CD4-positive, alpha-beta T cell treated with Interleukin-15 for 4 hours (primary cell): ENCODE measurements around the gene PLCD3.

Source experiments
- DNase-seq: peaks from one replicate; pipeline ENCODE4 v3.0.0-alpha.2; 2020; ENCODE audit warnings: low spot score

PLCD3 gene, protein sequence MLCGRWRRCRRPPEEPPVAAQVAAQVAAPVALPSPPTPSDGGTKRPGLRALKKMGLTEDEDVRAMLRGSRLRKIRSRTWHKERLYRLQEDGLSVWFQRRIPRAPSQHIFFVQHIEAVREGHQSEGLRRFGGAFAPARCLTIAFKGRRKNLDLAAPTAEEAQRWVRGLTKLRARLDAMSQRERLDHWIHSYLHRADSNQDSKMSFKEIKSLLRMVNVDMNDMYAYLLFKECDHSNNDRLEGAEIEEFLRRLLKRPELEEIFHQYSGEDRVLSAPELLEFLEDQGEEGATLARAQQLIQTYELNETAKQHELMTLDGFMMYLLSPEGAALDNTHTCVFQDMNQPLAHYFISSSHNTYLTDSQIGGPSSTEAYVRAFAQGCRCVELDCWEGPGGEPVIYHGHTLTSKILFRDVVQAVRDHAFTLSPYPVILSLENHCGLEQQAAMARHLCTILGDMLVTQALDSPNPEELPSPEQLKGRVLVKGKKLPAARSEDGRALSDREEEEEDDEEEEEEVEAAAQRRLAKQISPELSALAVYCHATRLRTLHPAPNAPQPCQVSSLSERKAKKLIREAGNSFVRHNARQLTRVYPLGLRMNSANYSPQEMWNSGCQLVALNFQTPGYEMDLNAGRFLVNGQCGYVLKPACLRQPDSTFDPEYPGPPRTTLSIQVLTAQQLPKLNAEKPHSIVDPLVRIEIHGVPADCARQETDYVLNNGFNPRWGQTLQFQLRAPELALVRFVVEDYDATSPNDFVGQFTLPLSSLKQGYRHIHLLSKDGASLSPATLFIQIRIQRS

GRCh38 chr17:45132320-45132571, at the start of gene PLCD3:
Gene PLCD3, minus strand, starts transcription at chr17:45132515. Its CDS starts 105 bp downstream, at chr17:45132410.
- DNase-seq: peak; percentile 61

DNA sequence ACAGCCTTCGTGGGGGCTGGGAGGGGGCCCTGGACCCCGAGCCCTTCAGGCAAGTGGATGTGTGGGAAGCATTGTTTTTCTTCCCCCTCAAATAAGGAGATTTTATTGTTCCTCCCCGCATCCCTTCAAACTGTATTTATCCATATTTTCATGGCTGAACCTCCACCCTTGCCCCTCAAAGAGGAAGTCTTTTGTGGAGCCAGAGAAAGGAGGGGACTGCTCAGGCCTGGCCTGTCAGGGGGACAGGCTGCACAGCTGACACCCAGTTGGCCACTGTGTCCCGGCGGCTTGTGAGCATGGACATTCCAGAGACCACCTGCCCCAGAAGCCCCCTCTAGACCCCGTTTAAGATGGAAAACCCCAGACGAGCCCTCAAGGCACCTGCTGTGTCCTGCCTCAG, 45.2 kb upstream of the PLCD3 start:
- no peak for DNase-seq

DNA sequence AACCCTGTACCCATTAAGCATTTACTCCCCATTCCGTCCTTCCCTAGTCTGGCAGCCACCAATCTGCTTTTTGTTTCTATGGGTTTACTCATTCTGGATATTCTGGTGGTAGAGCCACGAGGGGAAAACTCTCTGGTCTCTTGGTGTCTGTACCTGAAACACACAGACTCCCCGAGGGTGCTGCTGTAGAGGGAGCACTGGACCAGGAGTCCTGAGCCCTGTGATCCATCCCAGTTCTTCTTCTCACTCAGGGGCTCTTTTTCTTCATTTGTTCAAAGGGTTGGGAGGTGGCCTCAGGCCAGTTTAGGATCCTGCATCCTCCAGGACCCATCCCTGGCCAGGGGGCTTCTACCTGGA, 43.4 kb upstream of the PLCD3 start:
- DNase-seq: no peak

DNA sequence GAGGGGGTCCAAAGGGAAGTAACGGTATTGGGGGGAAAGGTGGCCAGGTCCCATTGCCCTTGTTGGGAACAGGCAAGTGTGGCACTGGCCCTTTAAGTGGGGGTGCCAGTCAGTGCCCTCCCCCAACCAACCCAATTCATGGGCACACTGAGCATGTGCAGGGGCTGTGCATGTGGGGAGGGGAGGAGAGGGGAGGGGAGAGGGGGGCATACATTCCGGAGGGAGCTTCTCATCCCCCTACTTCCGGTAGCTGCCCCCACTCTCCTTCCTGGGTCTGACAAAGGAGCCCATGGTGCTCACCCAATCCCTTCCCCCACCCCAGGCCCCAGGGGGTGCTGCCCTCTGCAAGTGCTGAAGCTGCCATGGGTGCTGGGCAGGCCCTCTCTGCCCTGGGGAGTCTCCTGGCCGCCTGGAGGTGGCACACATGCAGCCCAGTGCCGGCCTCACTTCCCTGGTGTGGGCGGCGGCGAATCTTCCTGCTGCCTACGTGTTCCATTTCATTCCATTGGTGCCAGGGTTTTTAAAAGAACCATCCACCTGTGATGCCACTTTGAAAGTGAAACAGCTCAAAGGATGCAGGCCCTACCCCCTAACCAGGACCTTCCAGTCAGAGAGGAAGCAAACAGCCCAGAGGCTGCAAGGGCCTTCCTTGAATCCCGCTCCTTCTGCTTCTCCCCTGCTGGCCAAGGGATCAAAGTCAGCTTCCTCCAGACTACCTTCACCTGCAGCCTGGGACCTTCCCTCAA, 40.4 kb upstream of the PLCD3 start:
- DNase-seq: peak; percentile 51

- no peak for DNase-seq
These were observed 39.9 kb upstream of the PLCD3 start for GRCh38 chr17:45172232-45172540.

- DNase-seq: no peak
These were observed 39.3 kb upstream of the PLCD3 start for GRCh38 chr17:45171338-45172231.

- no peak for DNase-seq
These were observed 38.6 kb upstream of the PLCD3 start for GRCh38 chr17:45170931-45171337.

- no peak for DNase-seq
These were observed 38.1 kb upstream of the PLCD3 start for GRCh38 chr17:45170280-45170930.

GRCh38 chr17:45168991-45169752, 36.9 kb upstream of the PLCD3 start:
- no peak for DNase-seq

GRCh38 chr17:45164734-45165269, 32.5 kb upstream of the PLCD3 start:
- DNase-seq: no peak

GRCh38 chr17:45162025-45162687, 29.8 kb upstream of the PLCD3 start:
- no peak for DNase-seq

- DNase-seq: peak; percentile 100
These were observed 29.1 kb upstream of the PLCD3 start, which contains the start of gene HEXIM2 for GRCh38 chr17:45161288-45162024. Gene HEXIM2, plus strand, starts transcription at chr17:45161875. Its CDS starts 919 bp downstream, at chr17:45162794.

DNA sequence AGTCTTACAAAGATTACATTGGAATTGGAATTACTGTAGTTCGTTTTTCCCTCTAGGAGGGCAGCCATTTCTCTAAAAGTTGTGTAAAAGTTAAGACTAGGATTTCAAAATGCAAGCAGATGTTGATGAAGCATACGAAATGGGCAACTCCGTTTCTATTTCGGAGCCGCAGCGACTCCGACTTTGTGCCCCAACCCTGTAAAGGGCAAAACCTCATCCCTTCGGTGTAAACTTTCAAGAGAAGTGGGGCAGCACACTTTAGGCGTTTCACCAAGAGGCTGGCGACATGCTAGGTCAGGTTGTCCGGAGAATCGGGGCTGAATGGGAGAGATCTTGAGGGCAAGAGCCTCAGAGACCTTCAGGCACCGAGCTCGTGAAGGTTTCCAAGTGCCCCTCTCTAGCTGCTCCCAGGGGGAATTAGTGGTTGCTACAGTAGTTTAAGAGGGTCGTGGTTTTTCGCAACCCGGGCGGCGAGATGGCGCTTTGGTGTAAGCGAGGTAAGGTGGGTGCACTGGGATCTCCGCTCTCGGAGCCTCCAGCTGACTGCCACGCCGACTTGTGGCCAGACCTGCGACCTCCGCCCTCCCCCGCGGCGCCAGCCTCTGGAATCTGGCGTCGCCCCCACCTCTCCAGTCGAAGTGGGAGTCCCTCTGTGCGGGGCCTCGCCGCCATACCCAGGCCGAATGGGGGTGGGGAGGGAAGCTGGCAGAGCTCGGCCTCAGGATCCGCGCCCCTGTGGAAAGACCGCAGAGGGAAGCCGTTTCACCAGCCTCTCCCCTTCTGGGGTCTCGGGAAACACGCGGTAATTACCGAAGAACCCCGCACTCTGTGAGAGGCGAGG, 28.4 kb upstream of the PLCD3 start:
- DNase-seq: peak; percentile 45

- DNase-seq: no peak
These were observed 23.9 kb upstream of the PLCD3 start for GRCh38 chr17:45156242-45156641.

DNA sequence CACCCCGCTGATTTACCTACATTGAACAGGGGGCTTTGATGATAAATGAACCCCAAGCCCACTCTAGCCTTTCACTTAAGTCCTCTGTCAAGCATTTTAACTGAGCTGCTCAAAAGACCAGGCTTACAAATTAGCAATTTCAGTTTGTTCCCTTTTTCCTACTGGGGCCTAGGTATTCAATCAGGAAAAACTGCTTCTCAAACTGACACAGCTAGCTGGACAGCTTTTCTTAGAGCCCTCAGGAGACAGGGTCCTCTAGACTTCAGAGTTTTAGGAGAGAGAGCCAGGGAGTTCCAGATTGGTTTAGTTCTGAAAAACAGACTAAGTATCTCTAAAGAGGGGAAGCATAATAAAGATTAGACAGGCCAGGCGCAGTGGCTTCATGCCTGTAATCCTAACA, 23.2 kb upstream of the PLCD3 start:
- no peak for DNase-seq

DNA sequence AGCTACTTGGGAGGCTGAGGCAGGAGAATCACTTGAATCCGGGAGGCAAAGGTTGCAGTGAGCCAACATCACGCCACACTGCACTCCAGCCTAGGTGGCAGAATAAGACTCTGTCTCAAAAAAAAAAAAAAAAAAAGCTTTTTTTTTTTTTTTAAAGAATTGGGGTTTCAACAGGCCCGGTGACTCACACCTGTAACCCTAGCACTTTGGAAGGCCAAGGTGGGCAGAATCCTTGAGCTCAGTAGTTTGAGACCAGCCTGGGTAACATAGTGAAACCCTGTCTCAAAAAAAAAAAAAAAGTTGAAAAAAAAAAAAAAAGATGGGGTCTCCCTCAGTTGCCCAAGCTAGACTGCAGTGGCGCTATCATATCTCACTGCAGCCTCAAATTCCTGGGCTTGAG, 22.7 kb upstream of the PLCD3 start:
- DNase-seq: no peak

DNA sequence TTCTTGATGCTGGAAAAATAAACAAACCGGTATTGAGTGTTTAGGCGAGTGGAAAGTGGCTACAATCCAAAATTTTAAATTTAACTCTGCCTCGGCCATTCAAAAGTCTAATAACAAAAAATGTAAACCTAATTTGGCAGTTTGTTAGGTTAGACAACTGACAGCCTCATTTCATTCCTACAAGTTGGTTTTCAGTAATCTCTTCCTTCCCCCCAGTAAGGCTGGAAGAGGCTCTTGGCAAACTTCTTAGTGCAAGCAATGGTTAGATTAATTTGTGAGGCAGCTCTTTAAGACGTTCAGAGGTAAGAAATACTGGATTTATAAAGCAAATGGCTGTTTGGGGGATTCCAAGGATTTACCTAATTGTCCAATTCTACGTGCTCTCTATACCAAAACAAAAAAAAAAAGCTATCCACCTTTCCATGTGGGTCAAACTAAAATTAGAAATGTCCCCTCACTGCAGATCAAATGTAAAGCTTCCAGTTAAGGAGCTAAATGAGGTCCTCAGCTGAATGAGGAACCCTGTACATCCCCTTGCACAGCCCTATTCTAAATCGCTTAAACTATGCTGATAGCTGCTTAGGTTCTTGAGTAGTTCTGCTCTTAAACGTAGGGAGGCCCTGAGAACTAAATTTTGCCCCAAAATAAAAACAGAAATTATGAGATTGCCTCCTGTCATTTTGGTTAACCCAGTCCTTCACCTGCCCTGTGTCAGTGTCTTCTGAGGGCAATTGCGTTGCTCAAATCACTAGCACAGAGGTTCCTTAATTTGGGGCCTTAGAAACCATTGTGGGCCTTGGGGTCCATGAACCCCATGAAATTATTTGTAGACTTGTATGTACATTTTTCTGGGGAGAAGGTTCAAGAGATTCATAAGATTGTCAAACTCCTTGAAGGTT, 18.8 kb upstream of the PLCD3 start:
- no peak for DNase-seq
